Stimulated activated CD4-positive, alpha-beta T cell treated with anti-CD3 and anti-CD28 coated beads, Interleukin-4, amount 100 ng/mL, for 24 hours (primary cell): ENCODE measurements around the gene UBE2Q2.
"Not testable (repeated sequence)": the region's sequence is repeated elsewhere in the genome, so short reads cannot be mapped to it uniquely, and the experiment has no call there.

Experiments
- DNase-seq: peaks from one replicate; pipeline ENCODE4 v3.0.0-alpha.2; 2020

Gene UBE2Q2

GRCh38 chr15:75867449-75867848 is 24.2 kb downstream of the UBE2Q2 start:
- no peak for DNase-seq

- DNase-seq, result no peak
These were observed 24.8 kb downstream of the UBE2Q2 start for GRCh38 chr15:75868019-75868418.

GRCh38 chr15:75869446-75869845 is 26.2 kb downstream of the UBE2Q2 start:
- no peak for DNase-seq

- DNase-seq, result not testable (repeated sequence)
These were observed 28.3 kb downstream of the UBE2Q2 start for GRCh38 chr15:75871589-75871988.

- no peak for DNase-seq
These were observed 29.2 kb downstream of the UBE2Q2 start for GRCh38 chr15:75872403-75872990.

- no peak for DNase-seq
These were observed 40.8 kb downstream of the UBE2Q2 start for GRCh38 chr15:75884041-75884440.

GRCh38 chr15:75887178-75887577 is 43.9 kb downstream of the UBE2Q2 start:
- DNase-seq, result no peak

- no peak for DNase-seq
These were observed 48.6 kb downstream of the UBE2Q2 start for GRCh38 chr15:75891895-75892294.

- DNase-seq, result no peak
These were observed 52.5 kb downstream of the UBE2Q2 start for GRCh38 chr15:75895731-75896130.

- no peak for DNase-seq
These were observed 57.3 kb downstream of the UBE2Q2 start for GRCh38 chr15:75900577-75900976.

- DNase-seq, result no peak
These were observed 58.9 kb downstream of the UBE2Q2 start for GRCh38 chr15:75902129-75902557.

- DNase-seq, result peak; percentile 92
These were observed 60.3 kb downstream of the UBE2Q2 start, which contains the start of gene FBXO22 for GRCh38 chr15:75903331-75904239. Gene FBXO22, plus strand, starts transcription at chr15:75903878. Its CDS starts 86 bp downstream, at chr15:75903964.

- no peak for DNase-seq
These were observed 62.0 kb downstream of the UBE2Q2 start for GRCh38 chr15:75905231-75905630.

- not testable (repeated sequence) for DNase-seq
These were observed 67.1 kb downstream of the UBE2Q2 start for GRCh38 chr15:75910355-75910754.

- DNase-seq, result no peak
These were observed 73.7 kb downstream of the UBE2Q2 start for GRCh38 chr15:75916978-75917377.

GRCh38 chr15:75918135-75918534 is 74.9 kb downstream of the UBE2Q2 start:
- no peak for DNase-seq

- DNase-seq, result no peak
These were observed 76.8 kb downstream of the UBE2Q2 start for GRCh38 chr15:75920079-75920478.

- no peak for DNase-seq
These were observed 78.8 kb downstream of the UBE2Q2 start for GRCh38 chr15:75921732-75922703.

- no peak for DNase-seq
These were observed 80.5 kb downstream of the UBE2Q2 start for GRCh38 chr15:75923756-75924155.

GRCh38 chr15:75924576-75924975 is 81.3 kb downstream of the UBE2Q2 start:
- no peak for DNase-seq

GRCh38 chr15:75925440-75925839 is 82.2 kb downstream of the UBE2Q2 start:
- DNase-seq, result no peak

- no peak for DNase-seq
These were observed 83.7 kb downstream of the UBE2Q2 start for GRCh38 chr15:75926931-75927330.

- DNase-seq, result no peak
These were observed 84.4 kb downstream of the UBE2Q2 start for GRCh38 chr15:75927601-75928000.
